ENCODE data around the gene GPR37L1.

- TF ChIP-seq CTCF (conservative IDR thresholded peaks at IDR 0.05; ENCODE audit: low read length) (no peak), EZH2phosphoT487 (IDR thresholded peaks at IDR 0.05; ENCODE audit: borderline replicate concordance, low read depth, low read length) (no peak)
Measured at GRCh38 chr1:202162418-202163280, 39.9 kb downstream of the GPR37L1 start.

Data from OCI-LY7 (cell line).